Measurements from ENCODE around the gene ROR2. TPM values are rescaled to one million over a fixed set of nuclear protein-coding genes. Genes with fewer than 3 reads are reported as not detected.

The ROR2 gene
- total and polyA plus RNA-seq, 9 donors: 2.1 to 9.4 (median 4.6) TPM

- 39% methylated on average over 12 of the region's 27 CpGs for WGBS (ENCODE audit: insufficient coverage)
- H3K9me3 ChIP-seq (replicated peaks; ENCODE audit: control insufficient read depth, low read depth, low read length): no peaks in the 10 kb centered on the region
- no peaks in the 10 kb centered on the region for H3K27me3 ChIP-seq (ENCODE audit: control insufficient read depth, insufficient read depth, low read length)
- DNase-seq: no peak
- H3K4me3 ChIP-seq (ENCODE audit: low read length): no peak overlapping the region
- no peak overlapping the region for H3K27ac ChIP-seq (ENCODE audit: low read length)
- H3K4me1 ChIP-seq (ENCODE audit: control insufficient read depth, insufficient read depth, low read length): peaks cover 8% of the 10 kb centered on the region
- H3K36me3 ChIP-seq (ENCODE audit: control insufficient read depth, insufficient read depth, low read length): no peaks in the 10 kb centered on the region
Observed at GRCh38 chr9:91857291-91858212, 92.5 kb downstream of the ROR2 start.

GRCh38 chr9:91856419-91856818, 93.6 kb downstream of the ROR2 start:
- Histone ChIP-seq H3K4me3 (ENCODE audit: low read length) (no peak overlapping the region), H3K9me3 (replicated peaks; ENCODE audit: control insufficient read depth, low read depth, low read length) (no peaks in the 10 kb centered on the region), H3K27me3 (ENCODE audit: control insufficient read depth, insufficient read depth, low read length) (no peaks in the 10 kb centered on the region), H3K27ac (ENCODE audit: low read length) (no peak overlapping the region), H3K4me1 (ENCODE audit: control insufficient read depth, insufficient read depth, low read length) (peaks cover 8% of the 10 kb centered on the region), H3K36me3 (ENCODE audit: control insufficient read depth, insufficient read depth, low read length) (no peaks in the 10 kb centered on the region)
- 71% methylated on average over 1 of the region's 5 CpGs for WGBS (ENCODE audit: insufficient coverage)
- no peak for DNase-seq

- Histone ChIP-seq H3K4me3 (ENCODE audit: low read length) (no peak overlapping the region), H3K27me3 (ENCODE audit: control insufficient read depth, insufficient read depth, low read length) (no peaks in the 10 kb centered on the region), H3K4me1 (ENCODE audit: control insufficient read depth, insufficient read depth, low read length) (peaks cover 8% of the 10 kb centered on the region), H3K36me3 (ENCODE audit: control insufficient read depth, insufficient read depth, low read length) (no peaks in the 10 kb centered on the region), H3K27ac (ENCODE audit: low read length) (no peak overlapping the region), H3K9me3 (replicated peaks; ENCODE audit: control insufficient read depth, low read depth, low read length) (no peaks in the 10 kb centered on the region)
- 83% methylated on average over 3 of the region's 10 CpGs for WGBS (ENCODE audit: insufficient coverage)
- no peak for DNase-seq
Observed at GRCh38 chr9:91855196-91855595, 94.8 kb downstream of the ROR2 start.

- H3K36me3 ChIP-seq (ENCODE audit: control insufficient read depth, insufficient read depth, low read length): no peaks in the 10 kb centered on the region
Observed at GRCh38 chr9:91852801-91853347, 97.2 kb downstream of the ROR2 start.

GRCh38 chr9:91849694-91850093, 100.3 kb downstream of the ROR2 start:
- Histone ChIP-seq H3K36me3 (ENCODE audit: control insufficient read depth, insufficient read depth, low read length) (no peaks in the 10 kb centered on the region), H3K9me3 (replicated peaks; ENCODE audit: control insufficient read depth, low read depth, low read length) (no peaks in the 10 kb centered on the region), H3K27ac (ENCODE audit: low read length) (no peak overlapping the region), H3K27me3 (ENCODE audit: control insufficient read depth, insufficient read depth, low read length) (no peaks in the 10 kb centered on the region), H3K4me1 (ENCODE audit: control insufficient read depth, insufficient read depth, low read length) (peaks cover 14% of the 10 kb centered on the region), H3K4me3 (ENCODE audit: low read length) (no peak overlapping the region)
- no peak for DNase-seq
- WGBS (ENCODE audit: insufficient coverage): no CpG with 5 or more reads among the region's 3 CpGs

More at GRCh38 chr9:91852801-91853347, 97.2 kb downstream of the ROR2 start:
- no peak overlapping the region for H3K4me3 ChIP-seq (ENCODE audit: low read length)
- no peak overlapping the region for H3K27ac ChIP-seq (ENCODE audit: low read length)
- H3K27me3 ChIP-seq (ENCODE audit: control insufficient read depth, insufficient read depth, low read length): no peaks in the 10 kb centered on the region
- 94% methylated on average over 12 of the region's 18 CpGs for whole genome bisulfite sequencing (ENCODE audit: insufficient coverage)
- peaks cover 7% of the 10 kb centered on the region for H3K4me1 ChIP-seq (ENCODE audit: control insufficient read depth, insufficient read depth, low read length)
- DNase-seq: no peak
- no peaks in the 10 kb centered on the region for H3K9me3 ChIP-seq (replicated peaks; ENCODE audit: control insufficient read depth, low read depth, low read length)

- H3K4me1 ChIP-seq (ENCODE audit: control insufficient read depth, insufficient read depth, low read length): peaks cover 29% of the 10 kb centered on the region
- no peaks in the 10 kb centered on the region for H3K36me3 ChIP-seq (ENCODE audit: control insufficient read depth, insufficient read depth, low read length)
- peak overlapping the region; percentile 15 for H3K27ac ChIP-seq (ENCODE audit: low read length)
- DNase-seq: no peak
- WGBS (ENCODE audit: insufficient coverage): 90% methylated on average over 4 of the region's 6 CpGs
- peaks cover 3% of the 10 kb centered on the region for H3K27me3 ChIP-seq (ENCODE audit: control insufficient read depth, insufficient read depth, low read length)
- no peaks in the 10 kb centered on the region for H3K9me3 ChIP-seq (replicated peaks; ENCODE audit: control insufficient read depth, low read depth, low read length)
- no peak overlapping the region for H3K4me3 ChIP-seq (ENCODE audit: low read length)
Observed at GRCh38 chr9:91848146-91848545, 101.9 kb downstream of the ROR2 start.

- H3K9me3 ChIP-seq (replicated peaks; ENCODE audit: control insufficient read depth, low read depth, low read length): no peaks in the 10 kb centered on the region
- H3K27me3 ChIP-seq (ENCODE audit: control insufficient read depth, insufficient read depth, low read length): peaks cover 3% of the 10 kb centered on the region
- WGBS (ENCODE audit: insufficient coverage): 15% methylated on average over 11 of the region's 13 CpGs
- peak; percentile 88 for DNase-seq
- no peaks in the 10 kb centered on the region for H3K36me3 ChIP-seq (ENCODE audit: control insufficient read depth, insufficient read depth, low read length)
- H3K4me3 ChIP-seq (ENCODE audit: low read length): no peak overlapping the region
- peak overlapping the region; percentile 44 for H3K27ac ChIP-seq (ENCODE audit: low read length)
- peaks cover 34% of the 10 kb centered on the region for H3K4me1 ChIP-seq (ENCODE audit: control insufficient read depth, insufficient read depth, low read length)
Observed at GRCh38 chr9:91847581-91848091, 102.4 kb downstream of the ROR2 start.

GRCh38 chr9:91845879-91846278, 104.1 kb downstream of the ROR2 start:
- no peaks in the 10 kb centered on the region for H3K36me3 ChIP-seq (ENCODE audit: control insufficient read depth, insufficient read depth, low read length)
- peaks cover 36% of the 10 kb centered on the region for H3K4me1 ChIP-seq (ENCODE audit: control insufficient read depth, insufficient read depth, low read length)
- 91% methylated on average over 6 of the region's 6 CpGs for WGBS (ENCODE audit: insufficient coverage)
- no peak overlapping the region for H3K4me3 ChIP-seq (ENCODE audit: low read length)
- peaks cover 5% of the 10 kb centered on the region for H3K27me3 ChIP-seq (ENCODE audit: control insufficient read depth, insufficient read depth, low read length)
- no peaks in the 10 kb centered on the region for H3K9me3 ChIP-seq (replicated peaks; ENCODE audit: control insufficient read depth, low read depth, low read length)
- no peak overlapping the region for H3K27ac ChIP-seq (ENCODE audit: low read length)
- DNase-seq: no peak

- Histone ChIP-seq H3K27ac (ENCODE audit: low read length) (peak overlapping the region; percentile 69), H3K4me3 (ENCODE audit: low read length) (no peak overlapping the region), H3K9me3 (replicated peaks; ENCODE audit: control insufficient read depth, low read depth, low read length) (no peaks in the 10 kb centered on the region), H3K27me3 (ENCODE audit: control insufficient read depth, insufficient read depth, low read length) (peaks cover 5% of the 10 kb centered on the region), H3K4me1 (ENCODE audit: control insufficient read depth, insufficient read depth, low read length) (peaks cover 36% of the 10 kb centered on the region), H3K36me3 (ENCODE audit: control insufficient read depth, insufficient read depth, low read length) (no peaks in the 10 kb centered on the region)
- DNase-seq: no peak
- 100% methylated on average over 1 of the region's 12 CpGs for WGBS (ENCODE audit: insufficient coverage)
Observed at GRCh38 chr9:91844701-91845291, 105.2 kb downstream of the ROR2 start.

- DNase-seq: peak; percentile 57
- Histone ChIP-seq H3K9me3 (replicated peaks; ENCODE audit: control insufficient read depth, low read depth, low read length) (no peaks in the 10 kb centered on the region), H3K4me3 (ENCODE audit: low read length) (no peak overlapping the region), H3K27me3 (ENCODE audit: control insufficient read depth, insufficient read depth, low read length) (peaks cover 5% of the 10 kb centered on the region), H3K4me1 (ENCODE audit: control insufficient read depth, insufficient read depth, low read length) (peaks cover 36% of the 10 kb centered on the region), H3K27ac (ENCODE audit: low read length) (peak overlapping the region; percentile 69), H3K36me3 (ENCODE audit: control insufficient read depth, insufficient read depth, low read length) (no peaks in the 10 kb centered on the region)
- WGBS (ENCODE audit: insufficient coverage): 30% methylated on average over 6 of the region's 13 CpGs
Observed at GRCh38 chr9:91844190-91844589, 105.8 kb downstream of the ROR2 start.

All from muscle of leg (tissue), 11 donors.